ENCODE measurements around the gene CAVIN2.

The CAVIN2 gene

GRCh38 chr2:191854382-191855372, 7.8 kb upstream of the CAVIN2 start:
- no peaks in the 10 kb centered on the region for H3K27me3 ChIP-seq (ENCODE audit: insufficient read depth, low read depth)
- H2AFZ ChIP-seq (ENCODE audit: low read depth) = no peak overlapping the region
- no peaks in the 10 kb centered on the region for H4K20me1 ChIP-seq (ENCODE audit: insufficient read depth)
- no peaks in the 10 kb centered on the region for H3K36me3 ChIP-seq (ENCODE audit: insufficient read depth)
- H3K9ac ChIP-seq = no peak overlapping the region
- no peaks in the 10 kb centered on the region for H3K79me2 ChIP-seq (ENCODE audit: insufficient read depth, low read depth)
- H3K27ac ChIP-seq = no peak overlapping the region
- H3K4me1 ChIP-seq (ENCODE audit: low read depth, poor library complexity, severe bottlenecking) = no peaks in the 10 kb centered on the region
- H3K4me2 ChIP-seq = no peak overlapping the region
- no peak for TF ChIP-seq CTCF (conservative IDR thresholded peaks at IDR 0.05; ENCODE audit: low read depth, low read length)
- no peak overlapping the region for H3K4me3 ChIP-seq (IDR thresholded peaks at IDR 0.05; ENCODE audit: insufficient read depth, low read depth, low read length)

DNA sequence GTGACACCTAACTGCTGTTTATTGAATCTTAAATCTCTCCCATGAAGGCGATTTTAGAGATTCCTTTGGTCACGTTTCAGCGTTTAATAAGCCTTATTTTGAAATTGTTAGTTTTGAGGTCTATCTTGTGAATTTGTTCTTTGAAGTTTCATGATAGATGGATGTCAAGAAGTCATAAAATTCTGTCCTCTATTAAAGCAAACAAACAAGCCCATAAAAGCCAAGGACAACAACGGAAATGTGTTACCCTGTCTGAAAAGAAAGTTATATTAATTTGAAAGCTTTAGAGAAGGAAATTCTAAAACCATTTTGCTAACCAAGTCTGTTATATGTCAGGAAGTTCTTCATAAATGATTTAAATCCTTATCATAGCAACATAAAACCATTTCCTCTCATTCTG, 7.0 kb upstream of the CAVIN2 start:
- H3K27ac ChIP-seq = no peak overlapping the region
- H3K4me2 ChIP-seq = no peak overlapping the region
- no peaks in the 10 kb centered on the region for H3K79me2 ChIP-seq (ENCODE audit: insufficient read depth, low read depth)
- no peak overlapping the region for H3K4me3 ChIP-seq (IDR thresholded peaks at IDR 0.05; ENCODE audit: insufficient read depth, low read depth, low read length)
- H3K4me1 ChIP-seq (ENCODE audit: low read depth, poor library complexity, severe bottlenecking) = no peaks in the 10 kb centered on the region
- no peak overlapping the region for H3K9ac ChIP-seq
- H4K20me1 ChIP-seq (ENCODE audit: insufficient read depth) = no peaks in the 10 kb centered on the region
- no peak overlapping the region for H2AFZ ChIP-seq (ENCODE audit: low read depth)
- no peak for TF ChIP-seq CTCF (conservative IDR thresholded peaks at IDR 0.05; ENCODE audit: low read depth, low read length)
- H3K27me3 ChIP-seq (ENCODE audit: insufficient read depth, low read depth) = no peaks in the 10 kb centered on the region
- H3K36me3 ChIP-seq (ENCODE audit: insufficient read depth) = no peaks in the 10 kb centered on the region

DNA sequence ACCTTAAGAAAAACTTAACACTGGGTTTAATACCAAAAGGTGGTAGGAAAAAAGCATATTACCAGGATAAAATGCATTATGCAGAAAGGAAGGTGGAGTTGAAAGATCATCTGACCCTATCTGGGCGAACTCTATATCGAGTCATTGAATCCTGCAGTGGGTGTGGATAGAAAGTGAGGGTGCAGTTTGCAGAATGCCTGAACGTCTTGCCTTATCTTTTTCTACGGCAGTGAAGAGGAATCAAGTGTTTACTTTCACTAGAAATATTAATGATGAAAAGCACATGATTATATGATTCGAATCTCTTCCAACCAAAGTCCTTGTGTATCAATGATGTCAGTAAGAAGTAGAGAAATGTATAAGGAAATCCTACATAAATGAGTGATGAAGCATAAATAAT, 4.3 kb upstream of the CAVIN2 start:
- Histone ChIP-seq H3K4me1 (ENCODE audit: low read depth, poor library complexity, severe bottlenecking) (no peaks in the 10 kb centered on the region), H3K9ac (no peak overlapping the region), H2AFZ (ENCODE audit: low read depth) (no peak overlapping the region), H3K27ac (no peak overlapping the region), H3K27me3 (ENCODE audit: insufficient read depth, low read depth) (no peaks in the 10 kb centered on the region), H3K36me3 (ENCODE audit: insufficient read depth) (no peaks in the 10 kb centered on the region), H3K4me2 (no peak overlapping the region), H3K79me2 (ENCODE audit: insufficient read depth, low read depth) (no peaks in the 10 kb centered on the region), H4K20me1 (ENCODE audit: insufficient read depth) (no peaks in the 10 kb centered on the region), H3K4me3 (IDR thresholded peaks at IDR 0.05; ENCODE audit: insufficient read depth, low read depth, low read length) (no peak overlapping the region)
- TF ChIP-seq CTCF (conservative IDR thresholded peaks at IDR 0.05; ENCODE audit: low read depth, low read length) = no peak

GRCh38 chr2:191848771-191849767, 2.2 kb upstream of the CAVIN2 start:
- no peaks in the 10 kb centered on the region for H3K79me2 ChIP-seq (ENCODE audit: insufficient read depth, low read depth)
- no peaks in the 10 kb centered on the region for H4K20me1 ChIP-seq (ENCODE audit: insufficient read depth)
- no peak for TF ChIP-seq CTCF (conservative IDR thresholded peaks at IDR 0.05; ENCODE audit: low read depth, low read length)
- H3K36me3 ChIP-seq (ENCODE audit: insufficient read depth) = no peaks in the 10 kb centered on the region
- H3K9ac ChIP-seq = no peak overlapping the region
- no peak overlapping the region for H3K4me3 ChIP-seq (IDR thresholded peaks at IDR 0.05; ENCODE audit: insufficient read depth, low read depth, low read length)
- H3K27ac ChIP-seq = no peak overlapping the region
- H3K27me3 ChIP-seq (ENCODE audit: insufficient read depth, low read depth) = no peaks in the 10 kb centered on the region
- H3K4me2 ChIP-seq = no peak overlapping the region
- H3K4me1 ChIP-seq (ENCODE audit: low read depth, poor library complexity, severe bottlenecking) = no peaks in the 10 kb centered on the region
- no peak overlapping the region for H2AFZ ChIP-seq (ENCODE audit: low read depth)
